ENCODE measurements around the gene CCDC187. TPM values are rescaled to one million over a fixed set of nuclear protein-coding genes. Genes with fewer than 3 reads are reported as not detected.

Gene CCDC187
- total and polyA plus RNA-seq, 2 of the 8 experiments (the other 6 are each of a cell fraction or from before 2014, with no cell fraction given) = 0.02 TPM; not detected in 1

- no peak for TF ChIP-seq ATF2 (IDR thresholded peaks at IDR 0.05; ENCODE audit: low read length)
Observed at GRCh38 chr9:136295055-136295454, 8.8 kb downstream of the CCDC187 start (continued).
